OCI-LY1 (cell line): ENCODE data around the gene ELMOD1.

Experiments
- EZH2 ChIP-seq: fragments of 200-600 bp; sonication (generic), shearing (Covaris generic); IDR thresholded peaks from 2 replicates; pipeline ENCODE4 v1.8.0; 2017; ENCODE audit warnings: borderline replicate concordance, mixed run types, mild to moderate bottlenecking, antibody characterized with exemption, low read length, moderate library complexity, mixed read lengths
- TF ChIP-seq, protein P1 (sequence below): fragments of 200-600 bp; sonication (generic), shearing (Covaris generic); IDR thresholded peaks from 2 replicates; pipeline ENCODE4 v1.5.1; 2017; ENCODE audit warnings: mild to moderate bottlenecking, antibody characterized with exemption, low read length, moderate library complexity, mixed read lengths

DNA sequence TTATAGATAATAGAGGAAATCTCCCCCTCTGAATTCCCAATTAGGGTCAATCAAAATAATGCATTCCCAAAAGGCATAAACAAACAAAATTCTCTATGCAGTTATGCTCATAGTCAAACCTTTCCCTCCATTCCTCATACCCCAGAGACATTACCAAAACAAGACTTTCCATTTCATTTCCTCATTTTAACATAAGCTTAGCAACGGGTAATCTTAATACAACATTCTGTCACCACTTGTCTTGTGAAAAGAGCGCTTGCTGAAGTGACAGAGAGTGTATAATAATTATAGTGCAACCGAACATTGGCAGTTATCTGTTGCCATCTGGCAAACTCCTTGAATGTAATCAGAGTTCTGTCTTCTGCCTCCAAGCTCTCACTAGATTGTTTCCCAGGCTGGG, 122.1 kb downstream of the ELMOD1 start:
- TF ChIP-seq, protein P1, sequence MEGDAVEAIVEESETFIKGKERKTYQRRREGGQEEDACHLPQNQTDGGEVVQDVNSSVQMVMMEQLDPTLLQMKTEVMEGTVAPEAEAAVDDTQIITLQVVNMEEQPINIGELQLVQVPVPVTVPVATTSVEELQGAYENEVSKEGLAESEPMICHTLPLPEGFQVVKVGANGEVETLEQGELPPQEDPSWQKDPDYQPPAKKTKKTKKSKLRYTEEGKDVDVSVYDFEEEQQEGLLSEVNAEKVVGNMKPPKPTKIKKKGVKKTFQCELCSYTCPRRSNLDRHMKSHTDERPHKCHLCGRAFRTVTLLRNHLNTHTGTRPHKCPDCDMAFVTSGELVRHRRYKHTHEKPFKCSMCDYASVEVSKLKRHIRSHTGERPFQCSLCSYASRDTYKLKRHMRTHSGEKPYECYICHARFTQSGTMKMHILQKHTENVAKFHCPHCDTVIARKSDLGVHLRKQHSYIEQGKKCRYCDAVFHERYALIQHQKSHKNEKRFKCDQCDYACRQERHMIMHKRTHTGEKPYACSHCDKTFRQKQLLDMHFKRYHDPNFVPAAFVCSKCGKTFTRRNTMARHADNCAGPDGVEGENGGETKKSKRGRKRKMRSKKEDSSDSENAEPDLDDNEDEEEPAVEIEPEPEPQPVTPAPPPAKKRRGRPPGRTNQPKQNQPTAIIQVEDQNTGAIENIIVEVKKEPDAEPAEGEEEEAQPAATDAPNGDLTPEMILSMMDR: no peak
- no peak for TF ChIP-seq EZH2
